Peyer's patch (tissue), 4 donors: Measurements from ENCODE around the gene USP17L19.
"Not testable (repeated sequence)": the region's sequence is repeated elsewhere in the genome, so short reads cannot be mapped to it uniquely, and the experiment has no call there.

Source experiments
- CTCF ChIP-seq, 6 experiments: fragments of 450-650 bp in 4 of 6; fragments of 200-600 bp in 2 of 6; sonication (generic) in 1 of 6; IDR thresholded peaks; one replicate each; pipeline ENCODE4 v1.5.1; 2017 to 2019; ENCODE audit warnings: antibody characterized with exemption in 6 of 6, mild to moderate bottlenecking in 3 of 6, moderate library complexity in 1 of 6
- POLR2A ChIP-seq, 2 donors: fragments of 450-650 bp; IDR thresholded peaks; one replicate each; pipeline ENCODE4 v1.5.1; 2017; ENCODE audit warnings: antibody characterized with exemption in 2 of 2, mild to moderate bottlenecking in 2 of 2, moderate library complexity in 2 of 2

GRCh38 chr4:9247953-9248680 is 5.1 kb upstream of the USP17L19 start, which contains the start of gene USP17L18:
- TF ChIP-seq CTCF, POLR2A (IDR thresholded peaks at IDR 0.05): not testable (repeated sequence)
